Iris pigment epithelial cell (primary cell): ENCODE measurements around the gene CCL27.

Source experiments
- DNase-seq: peaks from one replicate; pipeline ENCODE4 v3.0.0-alpha.2; 2011; ENCODE audit warnings: low read depth

CCL27 gene

DNA sequence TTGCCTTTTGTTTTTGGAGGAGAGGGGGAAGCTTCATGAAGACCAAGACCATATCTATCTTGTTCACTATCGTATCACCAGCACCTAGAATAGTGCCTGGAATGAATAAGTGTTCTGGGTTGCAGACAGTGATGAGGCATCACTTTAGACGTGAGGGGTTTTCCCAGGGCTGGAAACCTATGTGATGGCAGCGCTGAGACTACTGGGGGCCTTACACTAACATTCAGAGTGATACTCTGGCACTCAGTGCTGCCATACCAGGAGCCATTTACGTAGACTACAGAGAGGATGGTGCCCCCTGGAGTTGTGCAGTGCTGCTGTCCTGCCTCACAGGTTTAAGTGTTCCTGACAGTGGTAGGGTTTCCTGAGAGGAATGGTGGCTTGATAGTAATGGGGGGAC lies 21.7 kb upstream of the CCL27 start:
- DNase-seq = no peak

GRCh38 chr9:34675869-34676268 lies 13.4 kb upstream of the CCL27 start:
- DNase-seq = no peak

DNA sequence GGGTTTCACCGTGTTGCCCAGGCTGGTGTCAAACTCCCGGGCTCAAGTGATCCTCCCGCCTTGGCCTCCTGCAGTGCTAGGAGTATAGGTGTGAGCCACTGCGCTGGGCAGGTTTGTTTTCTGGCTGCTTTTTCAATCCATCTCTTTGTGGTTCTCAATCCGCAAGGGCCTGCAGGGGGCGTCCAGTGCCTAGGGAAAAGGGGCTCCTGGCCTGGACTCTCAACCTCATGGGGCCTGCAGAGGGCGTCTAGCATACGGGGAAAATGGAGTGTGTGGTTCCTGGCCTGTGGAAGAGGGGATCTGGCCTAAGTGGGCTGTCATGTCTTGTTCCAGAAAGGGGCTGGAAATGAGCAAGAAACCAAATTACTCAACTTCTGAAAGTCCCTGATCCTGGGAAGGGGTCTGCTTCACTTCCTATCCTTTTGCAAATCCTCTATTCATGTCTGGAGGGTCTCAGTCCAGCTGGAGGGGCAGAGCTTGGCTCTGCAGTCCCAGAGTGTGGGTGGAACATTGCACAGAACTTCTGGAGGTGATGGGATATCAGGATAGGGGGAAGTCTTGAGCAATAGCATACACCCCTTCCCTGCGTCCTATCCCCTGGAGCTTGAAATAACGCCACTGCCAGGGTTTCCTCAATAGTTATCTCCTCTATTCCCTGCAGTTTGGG lies 12.7 kb upstream of the CCL27 start:
- DNase-seq = peak; percentile 67

DNA sequence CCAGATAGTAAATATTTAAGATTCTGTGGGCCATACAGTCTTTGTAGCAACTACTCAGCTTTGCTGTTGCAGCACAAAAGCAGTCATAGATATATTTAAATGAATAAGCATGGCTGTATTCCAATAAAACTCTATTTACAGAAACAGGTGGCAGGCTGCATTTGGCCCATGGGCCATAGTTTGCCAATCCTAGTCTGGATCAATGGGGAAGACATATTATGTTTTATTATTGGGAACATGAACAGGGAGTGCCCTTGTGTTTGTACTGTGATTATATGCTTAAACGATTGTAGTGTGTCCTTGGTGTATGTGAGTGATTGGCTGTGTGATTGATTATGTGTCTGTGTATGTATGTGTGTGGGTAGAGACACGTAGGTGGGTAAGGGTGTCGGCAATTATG lies 12.0 kb upstream of the CCL27 start:
- DNase-seq = no peak

GRCh38 chr9:34671307-34671706 lies 8.8 kb upstream of the CCL27 start:
- DNase-seq = no peak

GRCh38 chr9:34669809-34670562 lies 7.5 kb upstream of the CCL27 start:
- no peak for DNase-seq

GRCh38 chr9:34665381-34666250 lies 3.2 kb upstream of the CCL27 start:
- peak; percentile 95 for DNase-seq

DNA sequence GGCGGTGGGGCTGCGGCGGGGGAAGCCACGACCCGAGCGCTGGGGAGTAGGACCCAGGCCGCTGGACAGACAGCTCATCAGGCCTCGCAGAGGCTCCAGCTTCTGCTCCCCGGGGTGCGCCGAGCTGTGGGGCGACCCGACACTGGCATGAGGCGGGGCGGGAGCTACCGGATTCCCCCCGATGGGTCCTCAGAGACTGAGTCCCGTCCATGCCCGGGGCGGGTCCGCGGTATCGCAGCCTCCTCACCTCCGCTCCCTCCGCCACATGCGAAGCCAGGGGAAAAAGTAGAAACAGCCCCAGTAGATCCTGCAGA lies 2.6 kb upstream of the CCL27 start:
- no peak for DNase-seq

DNA sequence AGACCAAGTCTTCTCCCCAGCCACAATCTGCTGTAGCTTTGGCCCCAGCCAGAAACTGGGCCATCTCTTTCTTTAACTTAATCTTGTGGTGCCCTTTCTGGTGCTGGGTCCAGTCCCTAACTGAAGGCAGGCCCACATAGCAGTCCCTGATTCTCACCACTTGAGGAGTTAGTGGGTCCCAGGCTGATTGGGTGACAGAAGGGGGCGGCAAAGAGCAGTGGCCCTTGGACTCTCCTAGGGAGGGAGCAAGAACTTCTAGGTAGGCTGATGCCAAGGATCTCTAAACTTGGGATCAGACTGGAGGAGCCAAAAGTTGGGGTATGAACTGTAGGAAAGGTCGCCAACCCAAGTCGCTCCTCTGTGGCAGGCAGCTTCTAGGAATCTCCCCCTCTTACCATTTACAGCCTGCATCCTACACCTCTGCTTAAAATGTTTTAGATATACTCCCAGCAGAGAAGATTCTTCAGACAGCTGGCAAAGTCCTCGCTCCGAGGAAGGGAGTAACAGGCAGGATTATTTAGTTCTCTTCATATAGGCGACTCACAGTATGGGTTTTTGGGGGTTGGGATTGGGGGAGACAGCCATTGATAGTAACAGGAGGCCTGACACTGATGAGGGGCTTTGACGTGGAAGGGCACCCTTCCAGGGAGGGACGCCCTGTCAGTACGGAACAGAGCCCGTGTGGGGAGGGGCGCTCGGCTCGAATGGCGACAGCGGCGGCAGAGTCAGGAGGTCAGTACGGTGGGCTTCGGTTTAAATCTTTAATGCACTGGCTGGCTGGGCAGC lies 2.0 kb upstream of the CCL27 start:
- DNase-seq = peak; percentile 81

GRCh38 chr9:34663303-34663605 lies 797 bp upstream of the CCL27 start:
- no peak for DNase-seq

GRCh38 chr9:34659592-34660253 lies 2.7 kb downstream of the CCL27 start:
- no peak for DNase-seq

GRCh38 chr9:34658461-34658860 lies 4.0 kb downstream of the CCL27 start:
- no peak for DNase-seq

- no peak for DNase-seq
These were observed 5.5 kb downstream of the CCL27 start for GRCh38 chr9:34656992-34657391.

DNA sequence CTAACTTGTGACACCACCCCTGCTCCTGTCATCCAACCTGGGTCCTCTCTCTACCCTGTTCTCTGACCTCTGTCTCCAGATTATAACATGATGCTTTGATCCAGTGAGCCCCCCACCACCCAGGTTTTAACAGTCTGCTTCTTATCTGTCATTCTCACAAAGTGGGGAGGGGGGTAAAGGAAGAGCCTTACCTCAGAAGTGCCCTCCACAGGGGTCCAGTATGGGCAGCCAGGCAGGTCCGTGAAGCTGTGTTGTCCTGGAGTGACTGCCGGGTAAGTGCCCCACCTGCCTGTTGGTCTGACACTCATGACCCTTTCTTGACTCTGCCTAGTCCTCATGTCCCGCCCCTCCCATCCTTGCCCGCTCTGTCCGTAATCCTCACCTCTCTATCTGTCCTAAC lies 7.1 kb downstream of the CCL27 start:
- DNase-seq = no peak

- no peak for DNase-seq
These were observed 8.0 kb downstream of the CCL27 start for GRCh38 chr9:34654323-34655051.

- peak; percentile 20 for DNase-seq
These were observed 9.0 kb downstream of the CCL27 start for GRCh38 chr9:34653151-34654072.

GRCh38 chr9:34652602-34653000 lies 9.9 kb downstream of the CCL27 start:
- peak; percentile 28 for DNase-seq

DNA sequence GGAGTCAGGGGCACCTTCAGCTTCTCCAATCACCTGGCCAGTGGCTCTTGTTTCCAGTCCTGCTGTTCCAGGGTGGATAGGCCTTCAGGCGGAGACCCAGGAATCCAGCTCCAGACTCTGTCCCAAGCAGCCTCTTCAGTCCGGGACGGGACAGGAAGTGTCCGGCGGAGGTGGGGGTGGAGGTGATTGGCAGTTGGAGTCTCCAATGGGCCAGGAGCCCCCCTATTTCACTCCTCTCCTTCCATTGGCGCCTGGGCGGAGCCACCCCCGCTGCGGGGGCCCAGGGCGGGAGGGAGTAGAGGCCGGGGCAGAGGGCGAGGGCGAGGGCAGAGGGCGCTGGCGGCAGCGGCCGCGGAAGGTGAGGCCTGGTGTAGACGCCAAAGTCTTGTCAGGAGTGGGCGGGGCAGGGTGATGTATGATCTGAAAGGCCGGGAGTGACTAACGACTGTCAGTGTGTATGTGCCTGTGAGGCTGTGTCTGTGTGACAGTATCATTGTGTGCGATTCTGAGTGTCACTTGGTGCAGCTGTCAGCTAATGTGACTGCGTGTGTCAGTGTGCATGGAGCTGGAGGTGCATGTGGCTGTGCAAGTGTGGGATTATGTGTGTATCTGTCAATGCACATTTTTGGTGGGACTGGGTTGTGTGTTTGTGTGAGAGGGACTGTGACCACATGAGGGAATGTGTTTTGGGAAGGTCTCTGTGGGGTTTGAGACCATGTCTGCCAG lies 10.4 kb downstream of the CCL27 start, which contains the start of gene IL11RA:
IL11RA (plus strand) TSS at position 310 of the 726 bp plus-strand sequence. CDS start 3,033 bp downstream, outside the sequence.
- DNase-seq = peak; percentile 84

DNA sequence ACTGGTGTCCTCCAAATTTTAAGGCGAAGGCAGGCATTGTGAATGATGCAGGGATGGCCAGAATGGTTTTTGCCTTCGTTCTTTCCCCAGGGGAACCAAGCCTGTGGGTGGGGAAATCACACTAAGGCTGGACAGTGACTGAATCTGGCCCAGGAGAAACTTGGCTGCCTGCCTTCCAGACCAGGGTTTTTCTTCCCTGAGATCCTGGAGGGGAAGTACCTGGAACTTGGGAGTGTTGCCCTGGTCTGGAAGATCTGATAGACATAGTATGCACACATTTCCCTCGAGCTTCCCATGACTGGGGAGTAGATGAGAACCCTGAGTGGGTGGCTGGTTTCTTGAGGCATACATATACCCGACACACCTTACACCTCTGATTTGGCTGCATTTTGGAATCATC lies 11.1 kb downstream of the CCL27 start:
- DNase-seq = peak; percentile 43
